Endodermal cell (in vitro differentiated cells): ENCODE measurements around the gene TTC32. TPM values are rescaled to one million over a fixed set of nuclear protein-coding genes. Genes with fewer than 3 reads are reported as not detected.

Experiments used
- DNase-seq: peaks from one replicate; pipeline ENCODE4 v3.0.0-alpha.2; 2017
- H3K27ac ChIP-seq: 2 replicates; pipeline ENCODE4 v1.5.1; 2013; ENCODE audit warnings: mild to moderate bottlenecking, low read depth, low read length, moderate library complexity
- H3K27me3 ChIP-seq: 2 replicates; pipeline ENCODE4 v1.6.1; 2013; ENCODE audit warnings: mild to moderate bottlenecking, low read length, moderate library complexity; ENCODE audit not compliant: insufficient read depth, control insufficient read depth, poor library complexity, severe bottlenecking
- H3K36me3 ChIP-seq: 2 replicates; pipeline ENCODE4 v1.7.0; 2013; ENCODE audit warnings: mild to moderate bottlenecking, low read length, moderate library complexity; ENCODE audit not compliant: control insufficient read depth, insufficient read depth
- H3K4me1 ChIP-seq: one replicate; pipeline ENCODE4 v1.7.0; 2013; ENCODE audit warnings: low read length; ENCODE audit not compliant: control insufficient read depth, insufficient read depth
- H3K4me3 ChIP-seq: 2 replicates; pipeline ENCODE4 v1.5.1; 2013; ENCODE audit warnings: mild to moderate bottlenecking, low read length, moderate library complexity
- H3K9ac ChIP-seq: 2 replicates; pipeline ENCODE4 v1.6.1; 2013; ENCODE audit warnings: mild to moderate bottlenecking, low read length, moderate library complexity; ENCODE audit not compliant: poor library complexity, severe bottlenecking; ENCODE audit errors: extremely low read depth
- H3K9me3 ChIP-seq: 2 replicates; pipeline ENCODE4 v1.6.1; 2013; ENCODE audit warnings: mild to moderate bottlenecking, low read length, moderate library complexity; ENCODE audit not compliant: control insufficient read depth
- H3K27ac Mint-ChIP-seq: 2 replicates; pipeline ENCODE4 v1.8.0; 2020; ENCODE audit warnings: mixed read lengths
- H3K27me3 Mint-ChIP-seq: 2 replicates; pipeline ENCODE4 v1.8.0; 2021; ENCODE audit warnings: mild to moderate bottlenecking, mixed read lengths; ENCODE audit not compliant: insufficient read depth
- H3K36me3 Mint-ChIP-seq: 2 replicates; pipeline ENCODE4 v1.8.0; 2020; ENCODE audit warnings: low read depth, mixed read lengths
- H3K4me1 Mint-ChIP-seq: 2 replicates; pipeline ENCODE4 v1.8.0; 2020; ENCODE audit warnings: mixed read lengths
- H3K4me3 Mint-ChIP-seq: 2 replicates; pipeline ENCODE4 v1.8.0; 2020; ENCODE audit warnings: mild to moderate bottlenecking, moderate library complexity, mixed read lengths
- H3K9me3 Mint-ChIP-seq: 2 replicates; pipeline ENCODE4 v1.8.0; 2020; ENCODE audit warnings: mild to moderate bottlenecking, mixed read lengths
- WGBS, 2 experiments: methylation state at CpG; one replicate each; pipeline versions ENCODE4 v1.1.5 to v1.1.7; 2013; ENCODE audit warnings: missing lambda C conversion rate in 2 of 2, mixed read lengths in 1 of 2; ENCODE audit not compliant: insufficient coverage in 1 of 2, insufficient read length in 1 of 2; 5-methylcytosine and 5-hydroxymethylcytosine counted together
- total RNA-seq, 2 donors: library from RNA; stranded (reverse); fragmentation: NEBNext Ultra II Directional in 1 of 2; extraction: Animal tissue kit (Norgen Biotek cat#: 25700) in 1 of 2; gene quantifications; 2 replicates in 1 of 2; 3 replicates in 1 of 2; pipeline ENCODE4 v1.2.1, GENCODE V29; 2021
- TF ChIP-seq, protein P1 (sequence below): fragments of 200-600 bp; sonication (generic); conservative IDR thresholded peaks from 2 replicates; pipeline ENCODE4 v1.5.0; 2021; ENCODE audit warnings: antibody characterized with exemption, mild to moderate bottlenecking

Gene TTC32
- total RNA-seq, 2 donors from 2014 or later = 10.2 to 13.0 TPM

DNA sequence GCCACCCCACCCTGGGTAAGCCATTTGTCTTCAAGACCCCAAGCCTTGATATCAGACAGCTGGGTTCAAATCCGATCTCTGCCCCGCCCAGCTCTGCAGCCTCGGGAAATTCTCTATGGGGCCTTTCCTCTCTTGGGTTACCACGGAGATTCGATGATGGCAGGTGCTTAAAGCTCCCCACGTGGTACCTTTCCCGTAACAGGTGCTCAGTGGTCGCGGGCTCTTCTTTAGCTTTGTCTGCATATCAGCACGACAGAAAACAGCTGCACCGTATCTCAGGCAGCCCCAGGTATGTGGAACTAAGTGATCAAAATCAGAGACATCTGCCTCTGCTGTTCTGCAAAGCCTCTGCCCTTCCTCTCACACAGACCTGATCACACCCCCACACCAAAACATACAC lies 37.4 kb downstream of the TTC32 start:
- H3K27me3 Mint-ChIP-seq = peaks cover 43% of the 10 kb centered on the region
- DNase-seq = no peak
- H3K4me3 ChIP-seq = no peak overlapping the region
- no peak overlapping the region for H3K27ac ChIP-seq
- no peak overlapping the region for H3K9ac ChIP-seq
- no peaks in the 10 kb centered on the region for H3K36me3 Mint-ChIP-seq
- H3K27me3 ChIP-seq = peaks cover 28% of the 10 kb centered on the region
- H3K36me3 ChIP-seq = no peaks in the 10 kb centered on the region
- peaks cover 4% of the 10 kb centered on the region for H3K4me1 Mint-ChIP-seq
- H3K9me3 ChIP-seq = no peaks in the 10 kb centered on the region
- TF ChIP-seq, protein P1, sequence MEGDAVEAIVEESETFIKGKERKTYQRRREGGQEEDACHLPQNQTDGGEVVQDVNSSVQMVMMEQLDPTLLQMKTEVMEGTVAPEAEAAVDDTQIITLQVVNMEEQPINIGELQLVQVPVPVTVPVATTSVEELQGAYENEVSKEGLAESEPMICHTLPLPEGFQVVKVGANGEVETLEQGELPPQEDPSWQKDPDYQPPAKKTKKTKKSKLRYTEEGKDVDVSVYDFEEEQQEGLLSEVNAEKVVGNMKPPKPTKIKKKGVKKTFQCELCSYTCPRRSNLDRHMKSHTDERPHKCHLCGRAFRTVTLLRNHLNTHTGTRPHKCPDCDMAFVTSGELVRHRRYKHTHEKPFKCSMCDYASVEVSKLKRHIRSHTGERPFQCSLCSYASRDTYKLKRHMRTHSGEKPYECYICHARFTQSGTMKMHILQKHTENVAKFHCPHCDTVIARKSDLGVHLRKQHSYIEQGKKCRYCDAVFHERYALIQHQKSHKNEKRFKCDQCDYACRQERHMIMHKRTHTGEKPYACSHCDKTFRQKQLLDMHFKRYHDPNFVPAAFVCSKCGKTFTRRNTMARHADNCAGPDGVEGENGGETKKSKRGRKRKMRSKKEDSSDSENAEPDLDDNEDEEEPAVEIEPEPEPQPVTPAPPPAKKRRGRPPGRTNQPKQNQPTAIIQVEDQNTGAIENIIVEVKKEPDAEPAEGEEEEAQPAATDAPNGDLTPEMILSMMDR = no peak
- H3K9me3 Mint-ChIP-seq = no peaks in the 10 kb centered on the region
- H3K27ac Mint-ChIP-seq = no peak overlapping the region
- no peaks in the 10 kb centered on the region for H3K4me1 ChIP-seq
- WGBS, 2 experiments = 83 to 85% methylated on average over 9 to 11 of the region's 11 CpGs
- H3K4me3 Mint-ChIP-seq = no peak overlapping the region

DNA sequence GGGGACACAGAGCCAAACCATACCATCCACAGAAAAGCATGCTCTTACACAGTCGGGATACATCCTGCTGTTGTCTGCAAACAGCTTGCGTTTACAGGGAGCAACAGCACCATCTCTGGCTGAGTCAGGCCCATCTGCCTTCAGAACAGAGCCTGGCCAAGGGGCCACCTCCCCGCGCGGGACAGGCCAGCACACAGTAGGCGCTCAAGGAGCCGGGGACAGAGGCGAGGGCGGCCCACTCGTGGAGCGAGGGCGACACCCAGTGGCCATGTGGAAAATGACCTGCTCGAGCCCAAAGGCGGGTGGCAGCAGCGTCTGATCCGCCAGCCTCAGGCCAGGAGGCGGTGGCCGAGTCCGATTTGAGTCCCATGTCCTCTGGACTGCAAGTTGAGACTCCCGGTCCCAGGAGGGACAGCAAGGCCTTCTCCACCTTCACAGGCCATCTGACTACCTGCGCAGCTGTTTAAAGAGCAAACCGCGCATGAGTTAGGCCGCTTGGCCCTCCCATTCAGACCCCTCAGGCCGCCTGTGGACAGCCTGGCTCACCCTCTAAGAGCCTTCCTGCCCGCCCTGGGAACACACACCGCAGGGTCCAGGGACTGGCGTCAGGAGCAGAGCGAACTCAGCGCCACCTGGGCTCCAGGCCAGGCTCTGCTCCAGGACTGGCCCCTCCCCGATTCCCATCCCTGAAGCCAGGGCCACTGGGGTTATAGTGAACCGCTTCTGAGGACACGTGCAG lies 38.3 kb downstream of the TTC32 start:
- TF ChIP-seq, protein P1 = peak; percentile 97
- Histone ChIP-seq H3K27me3 (peaks cover 19% of the 10 kb centered on the region), H3K9me3 (no peaks in the 10 kb centered on the region), H3K4me1 (no peaks in the 10 kb centered on the region), H3K36me3 (no peaks in the 10 kb centered on the region), H3K27ac (no peak overlapping the region), H3K4me3 (no peak overlapping the region), H3K9ac (no peak overlapping the region)
- Mint-ChIP-seq H3K36me3 (no peaks in the 10 kb centered on the region), H3K4me1 (no peaks in the 10 kb centered on the region), H3K27ac (peak overlapping the region; percentile 48), H3K27me3 (peaks cover 35% of the 10 kb centered on the region), H3K9me3 (no peaks in the 10 kb centered on the region), H3K4me3 (peak overlapping the region; percentile 33)
- DNase-seq = peak; percentile 97
- WGBS, 2 experiments = 6 to 22% methylated on average over 22 to 33 of the region's 33 CpGs

DNA sequence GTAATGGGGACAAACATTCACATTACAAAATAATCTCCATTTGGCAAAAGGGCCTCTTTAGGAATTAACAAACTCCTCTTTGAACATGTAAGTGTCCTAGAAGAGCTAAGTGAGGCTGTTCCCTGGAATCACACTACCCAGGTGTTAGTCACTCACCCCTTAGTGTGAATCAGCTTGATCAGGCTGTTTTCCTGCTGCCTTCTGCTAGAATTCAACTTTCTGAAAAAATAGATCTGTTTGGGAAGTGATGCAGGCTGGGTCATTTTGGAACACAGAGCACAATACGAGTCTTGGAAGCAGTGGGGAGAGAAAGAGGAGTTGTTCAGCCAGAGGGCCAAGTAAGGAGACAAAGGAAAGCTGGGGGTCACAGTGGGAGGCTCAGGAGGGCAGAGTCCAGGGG lies 40.0 kb downstream of the TTC32 start:
- H3K4me1 ChIP-seq = no peaks in the 10 kb centered on the region
- TF ChIP-seq, protein P1 = no peak
- Mint-ChIP-seq H3K27me3 (peaks cover 21% of the 10 kb centered on the region), H3K4me3 (no peak overlapping the region), H3K27ac (no peak overlapping the region), H3K9me3 (no peaks in the 10 kb centered on the region), H3K4me1 (no peaks in the 10 kb centered on the region), H3K36me3 (no peaks in the 10 kb centered on the region)
- DNase-seq = no peak
- no peak overlapping the region for H3K4me3 ChIP-seq
- no peak overlapping the region for H3K9ac ChIP-seq
- no peak overlapping the region for H3K27ac ChIP-seq
- peaks cover 3% of the 10 kb centered on the region for H3K27me3 ChIP-seq
- no peaks in the 10 kb centered on the region for H3K9me3 ChIP-seq
- H3K36me3 ChIP-seq = no peaks in the 10 kb centered on the region
- WGBS, 2 experiments = 67 to 86% methylated on average over 1 of the region's 1 CpG
